Measurements from ENCODE around the gene SEMG1. TPM values are rescaled to one million over a fixed set of nuclear protein-coding genes. Genes with fewer than 3 reads are reported as not detected.

SEMG1 gene
- total RNA-seq, 1 donor from 2014 or later: not detected

GRCh38 chr20:45174434-45175364, 32.1 kb upstream of the SEMG1 start, which contains the start of gene PI3:
Gene PI3 (plus strand): TSS chr20:45174902. CDS start chr20:45174923, 21 bp downstream.
- no peaks in the 10 kb centered on the region for H3K36me3 Mint-ChIP-seq (ENCODE audit: unreplicated experiment)
- no peak for DNase-seq (ENCODE audit: extremely low spot score, unreplicated experiment)
- peaks cover 41% of the 10 kb centered on the region for H3K27me3 Mint-ChIP-seq (ENCODE audit: unreplicated experiment)
- H3K4me3 Mint-ChIP-seq (ENCODE audit: unreplicated experiment): no peak within 1 kb of the TSS
- no peak within 1 kb of the TSS for H3K27ac Mint-ChIP-seq (ENCODE audit: unreplicated experiment)
- TF ChIP-seq CTCF (IDR thresholded peaks at IDR 0.05): no peak
- no peaks in the 10 kb centered on the region for H3K9me3 Mint-ChIP-seq (ENCODE audit: unreplicated experiment)
- no peaks in the 10 kb centered on the region for H3K4me1 Mint-ChIP-seq (ENCODE audit: unreplicated experiment)

- Mint-ChIP-seq H3K4me1 (ENCODE audit: unreplicated experiment) (peaks cover 2% of the 10 kb centered on the region), H3K36me3 (ENCODE audit: unreplicated experiment) (no peaks in the 10 kb centered on the region), H3K4me3 (ENCODE audit: unreplicated experiment) (no peak overlapping the region), H3K27me3 (ENCODE audit: unreplicated experiment) (peaks cover 32% of the 10 kb centered on the region), H3K27ac (ENCODE audit: unreplicated experiment) (no peak overlapping the region), H3K9me3 (ENCODE audit: unreplicated experiment) (no peaks in the 10 kb centered on the region)
- TF ChIP-seq CTCF (IDR thresholded peaks at IDR 0.05): no peak
- no peak for DNase-seq (ENCODE audit: extremely low spot score, unreplicated experiment)
Observed at GRCh38 chr20:45176526-45177267, 30.1 kb upstream of the SEMG1 start.

- DNase-seq (ENCODE audit: extremely low spot score, unreplicated experiment): no peak
- Mint-ChIP-seq H3K4me3 (ENCODE audit: unreplicated experiment) (no peak overlapping the region), H3K27ac (ENCODE audit: unreplicated experiment) (no peak overlapping the region), H3K36me3 (ENCODE audit: unreplicated experiment) (no peaks in the 10 kb centered on the region), H3K9me3 (ENCODE audit: unreplicated experiment) (no peaks in the 10 kb centered on the region), H3K4me1 (ENCODE audit: unreplicated experiment) (peaks cover 8% of the 10 kb centered on the region), H3K27me3 (ENCODE audit: unreplicated experiment) (peaks cover 20% of the 10 kb centered on the region)
- no peak for TF ChIP-seq CTCF (IDR thresholded peaks at IDR 0.05)
Observed at GRCh38 chr20:45179166-45179565, 27.7 kb upstream of the SEMG1 start.

GRCh38 chr20:45181639-45182038, 25.2 kb upstream of the SEMG1 start:
- Mint-ChIP-seq H3K27me3 (ENCODE audit: unreplicated experiment) (peaks cover 20% of the 10 kb centered on the region), H3K4me1 (ENCODE audit: unreplicated experiment) (peaks cover 8% of the 10 kb centered on the region), H3K27ac (ENCODE audit: unreplicated experiment) (no peak overlapping the region), H3K9me3 (ENCODE audit: unreplicated experiment) (no peaks in the 10 kb centered on the region), H3K36me3 (ENCODE audit: unreplicated experiment) (no peaks in the 10 kb centered on the region), H3K4me3 (ENCODE audit: unreplicated experiment) (no peak overlapping the region)
- TF ChIP-seq CTCF (IDR thresholded peaks at IDR 0.05): no peak
- no peak for DNase-seq (ENCODE audit: extremely low spot score, unreplicated experiment)

- Mint-ChIP-seq H3K27me3 (ENCODE audit: unreplicated experiment) (peaks cover 18% of the 10 kb centered on the region), H3K4me3 (ENCODE audit: unreplicated experiment) (no peak overlapping the region), H3K27ac (ENCODE audit: unreplicated experiment) (no peak overlapping the region), H3K36me3 (ENCODE audit: unreplicated experiment) (no peaks in the 10 kb centered on the region), H3K9me3 (ENCODE audit: unreplicated experiment) (no peaks in the 10 kb centered on the region), H3K4me1 (ENCODE audit: unreplicated experiment) (peaks cover 8% of the 10 kb centered on the region)
- no peak for TF ChIP-seq CTCF (IDR thresholded peaks at IDR 0.05)
- DNase-seq (ENCODE audit: extremely low spot score, unreplicated experiment): no peak
Observed at GRCh38 chr20:45183084-45183483, 23.7 kb upstream of the SEMG1 start.

Measured in osteocyte (in vitro differentiated cells).